BLaER1 (cell line): ENCODE measurements around the gene SLC27A3.

Source experiments
- H3K27ac ChIP-seq: shearing (Covaris generic); formaldehyde crosslinking; 2 replicates; pipeline ENCODE4 v1.8.1; 2022
- H3K27me3 ChIP-seq: shearing (Covaris generic); formaldehyde crosslinking; 2 replicates; pipeline ENCODE4 v1.8.1; 2022
- H3K36me3 ChIP-seq: shearing (Covaris generic); formaldehyde crosslinking; 2 replicates; pipeline ENCODE4 v1.8.1; 2022
- H3K4me1 ChIP-seq: shearing (Covaris generic); formaldehyde crosslinking; 2 replicates; pipeline ENCODE4 v1.8.1; 2022
- H3K4me2 ChIP-seq: shearing (Covaris generic); formaldehyde crosslinking; 2 replicates; pipeline ENCODE4 v1.8.1; 2022
- H3K4me3 ChIP-seq: shearing (Covaris generic); formaldehyde crosslinking; 2 replicates; pipeline ENCODE4 v1.8.1; 2022
- H3K9ac ChIP-seq: shearing (Covaris generic); formaldehyde crosslinking; 2 replicates; pipeline ENCODE4 v1.8.1; 2022
- H3K9me3 ChIP-seq: shearing (Covaris generic); formaldehyde crosslinking; 2 replicates; pipeline ENCODE4 v1.8.1; 2022
- H4K20me1 ChIP-seq: shearing (Covaris generic); formaldehyde crosslinking; 2 replicates; pipeline ENCODE4 v1.8.1; 2022
- Cebpa-rat ChIP-seq: shearing (Covaris generic); IDR thresholded peaks from 2 replicates; pipeline ENCODE4 v1.8.1; 2022

SLC27A3 gene

DNA sequence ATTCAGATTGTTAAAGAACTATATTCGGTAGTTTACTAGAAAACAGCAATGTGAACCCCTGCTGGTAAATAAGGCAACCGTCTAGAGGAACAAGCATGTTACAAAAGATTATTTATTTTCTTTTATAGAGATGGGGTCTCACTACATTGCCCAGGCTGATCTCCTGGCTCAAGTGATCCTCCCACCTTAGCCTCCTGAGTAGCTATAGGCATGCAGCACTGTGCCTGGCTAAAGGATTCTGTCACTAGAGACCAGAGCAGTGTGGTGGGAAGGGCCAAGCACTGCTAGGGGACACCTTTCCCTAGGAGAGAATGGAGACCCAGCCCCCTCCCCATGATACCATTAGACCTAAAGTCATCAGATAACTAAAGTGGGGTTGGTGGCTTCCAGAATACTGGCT lies 28.9 kb downstream of the SLC27A3 start:
- no peak for TF ChIP-seq Cebpa-rat
- peaks cover 16% of the 10 kb centered on the region; the same call in 1 of the 2 replicates for H4K20me1 ChIP-seq
- peaks cover 53% of the 10 kb centered on the region for H3K4me1 ChIP-seq
- H3K36me3 ChIP-seq = peaks cover 49% of the 10 kb centered on the region
- H3K4me2 ChIP-seq = peak overlapping the region; percentile 87
- H3K27me3 ChIP-seq = no peaks in the 10 kb centered on the region
- no peaks in the 10 kb centered on the region for H3K9me3 ChIP-seq
- peak overlapping the region; percentile 39 for H3K9ac ChIP-seq
- peak overlapping the region; percentile 37; the same call in 1 of the 2 replicates for H3K4me3 ChIP-seq
- peak overlapping the region; percentile 81 for H3K27ac ChIP-seq

DNA sequence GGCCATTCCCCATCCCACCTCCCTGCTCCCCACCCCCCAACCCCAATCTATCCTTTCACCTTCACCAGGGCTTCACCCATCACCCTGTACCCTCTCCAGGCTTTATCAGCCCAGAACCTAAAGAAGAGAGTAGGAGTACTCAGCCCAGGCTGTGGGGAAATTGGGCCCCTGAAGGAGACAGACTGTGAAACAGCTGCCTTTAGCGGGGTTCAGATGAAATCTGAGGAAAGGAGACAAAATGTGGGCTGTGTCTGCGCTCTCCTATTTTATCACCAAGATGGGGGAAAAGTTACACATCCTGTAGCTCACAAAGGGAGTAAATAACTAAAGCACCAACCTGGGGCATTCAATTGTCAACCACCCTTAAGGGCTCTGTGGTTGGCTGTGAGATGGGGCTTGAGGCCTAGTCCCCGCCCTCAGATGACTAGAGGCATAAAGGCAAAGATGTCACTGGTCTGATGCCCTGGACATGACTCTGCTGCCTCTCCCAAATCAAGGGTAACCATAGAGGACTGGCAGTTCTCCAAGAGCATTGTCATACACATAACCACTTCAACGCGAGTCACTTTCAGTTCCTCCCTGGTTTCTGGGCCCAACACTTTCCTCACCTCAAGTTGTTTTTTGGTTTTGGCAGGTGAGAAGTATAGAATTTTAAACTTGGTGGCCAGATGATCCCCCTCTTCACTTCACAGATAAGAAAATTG lies 30.0 kb downstream of the SLC27A3 start:
- no peaks in the 10 kb centered on the region for H3K9me3 ChIP-seq
- peaks cover 54% of the 10 kb centered on the region for H3K36me3 ChIP-seq
- TF ChIP-seq Cebpa-rat = no peak
- peak overlapping the region; percentile 70 for H3K4me2 ChIP-seq
- H3K9ac ChIP-seq = peak overlapping the region; percentile 56; the same call in 1 of the 2 replicates
- no peak overlapping the region for H3K4me3 ChIP-seq
- peaks cover 16% of the 10 kb centered on the region; the same call in 1 of the 2 replicates for H4K20me1 ChIP-seq
- peak overlapping the region; percentile 20; the same call in 1 of the 2 replicates for H3K27ac ChIP-seq
- H3K27me3 ChIP-seq = no peaks in the 10 kb centered on the region
- H3K4me1 ChIP-seq = peaks cover 56% of the 10 kb centered on the region

DNA sequence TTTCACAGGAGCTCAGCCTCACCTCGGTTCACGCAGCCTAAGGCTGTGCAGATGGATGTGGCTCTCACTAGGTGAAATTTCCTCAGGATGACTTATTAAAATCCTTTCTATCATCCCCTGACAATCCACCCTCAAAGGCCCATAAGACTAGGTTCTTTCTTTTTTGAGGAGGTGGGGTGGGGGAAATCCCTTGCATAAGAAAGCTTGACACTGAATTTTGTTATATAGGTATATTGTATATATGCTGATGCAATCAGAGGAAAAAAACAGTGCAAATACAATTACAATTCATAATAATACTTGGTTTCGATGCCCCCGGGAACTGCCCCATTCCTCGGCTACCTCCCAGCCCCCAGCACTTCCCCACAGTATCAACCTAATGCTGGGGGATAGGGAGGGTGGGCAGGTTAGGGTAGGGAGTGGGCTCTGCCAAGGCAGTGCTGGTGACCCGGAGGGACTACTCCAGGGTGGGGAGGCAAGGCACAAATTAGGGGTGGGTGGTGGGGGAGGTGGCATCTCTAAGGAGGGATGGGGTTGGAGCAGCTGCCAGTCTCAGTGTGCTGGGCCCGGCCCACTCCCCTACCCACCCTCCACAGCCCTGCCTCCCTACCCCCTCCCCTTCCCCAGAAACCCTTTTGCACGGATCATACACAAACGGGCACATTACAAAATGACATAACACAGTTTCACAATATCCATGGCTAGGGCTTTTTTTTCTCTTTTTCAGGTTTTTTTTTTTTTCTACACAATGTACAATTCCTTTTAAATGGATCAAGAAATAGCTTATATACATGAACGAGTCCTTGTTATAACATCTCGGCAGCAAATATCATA lies 30.9 kb downstream of the SLC27A3 start:
- H3K4me1 ChIP-seq = peaks cover 61% of the 10 kb centered on the region
- H3K4me3 ChIP-seq = no peak overlapping the region
- H4K20me1 ChIP-seq = peaks cover 16% of the 10 kb centered on the region; the same call in 1 of the 2 replicates
- no peak overlapping the region for H3K27ac ChIP-seq
- peaks cover 61% of the 10 kb centered on the region for H3K36me3 ChIP-seq
- no peak for TF ChIP-seq Cebpa-rat
- peak overlapping the region; percentile 56; the same call in 1 of the 2 replicates for H3K9ac ChIP-seq
- H3K4me2 ChIP-seq = peak overlapping the region; percentile 70
- no peaks in the 10 kb centered on the region for H3K9me3 ChIP-seq
- H3K27me3 ChIP-seq = no peaks in the 10 kb centered on the region

DNA sequence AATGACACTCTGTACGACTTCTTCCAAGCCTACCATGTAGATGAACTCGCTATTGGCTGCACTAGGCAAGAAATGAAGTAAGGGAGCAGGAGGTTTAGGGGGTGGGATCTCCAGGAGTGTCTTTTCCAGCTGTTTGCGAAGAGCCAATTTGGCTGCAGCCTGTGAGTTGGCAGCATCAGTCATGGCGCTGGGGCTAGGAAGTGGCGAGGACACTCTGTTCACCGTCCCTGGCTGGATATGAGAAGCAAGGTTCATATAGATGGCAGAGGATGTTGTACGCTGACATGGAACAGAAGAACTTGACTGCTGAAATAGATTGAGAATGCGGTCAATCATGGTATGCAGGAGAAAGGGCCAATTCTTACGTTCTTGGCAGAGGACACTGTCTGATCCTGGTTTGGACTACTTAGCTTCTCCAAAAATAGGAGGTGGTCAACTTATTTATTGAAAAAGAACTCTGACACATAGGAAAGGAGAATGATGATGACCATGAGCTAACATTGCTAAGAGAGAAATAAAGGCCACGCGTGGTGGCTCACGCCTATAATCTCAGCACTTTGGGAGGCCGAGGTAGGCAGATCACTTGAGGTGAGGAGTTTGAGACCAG lies 41.2 kb downstream of the SLC27A3 start:
- H3K27me3 ChIP-seq = no peaks in the 10 kb centered on the region
- H3K4me3 ChIP-seq = no peak overlapping the region
- H4K20me1 ChIP-seq = 0 out of 2 replicates have a peak, but pooled peaks cover 5% of the 10 kb centered on the region
- no peak overlapping the region for H3K9ac ChIP-seq
- H3K4me1 ChIP-seq = peaks cover under 1% of the 10 kb centered on the region; the same call in 1 of the 2 replicates
- no peaks in the 10 kb centered on the region for H3K9me3 ChIP-seq
- no peak overlapping the region for H3K4me2 ChIP-seq
- no peak overlapping the region for H3K27ac ChIP-seq
- TF ChIP-seq Cebpa-rat = no peak
- peaks cover 84% of the 10 kb centered on the region for H3K36me3 ChIP-seq

DNA sequence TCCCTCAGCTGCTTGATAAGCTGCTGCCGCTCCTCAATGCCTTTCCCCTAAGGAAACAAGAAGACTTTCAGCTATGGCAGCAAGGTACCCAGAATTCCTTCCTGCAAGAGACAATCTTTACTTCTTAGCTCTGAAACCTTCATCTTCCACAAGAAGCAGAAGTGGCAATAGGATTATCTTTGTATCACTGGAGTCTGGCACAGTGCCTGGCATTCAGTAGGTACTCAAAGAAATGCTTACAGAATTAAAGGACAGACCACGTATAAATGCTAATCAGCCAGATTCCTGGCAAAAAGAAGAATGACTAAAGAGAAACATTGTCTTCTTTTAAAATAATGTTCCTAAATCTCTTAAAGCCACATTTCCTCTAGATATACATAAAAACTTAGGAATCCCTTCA lies 43.7 kb downstream of the SLC27A3 start:
- Histone ChIP-seq H3K36me3 (peaks cover 68% of the 10 kb centered on the region), H3K27me3 (no peaks in the 10 kb centered on the region), H4K20me1 (peaks cover 5% of the 10 kb centered on the region; the same call in 1 of the 2 replicates), H3K4me1 (no peaks in the 10 kb centered on the region; the same call in 1 of the 2 replicates), H3K4me2 (no peak overlapping the region), H3K27ac (no peak overlapping the region), H3K9me3 (no peaks in the 10 kb centered on the region), H3K4me3 (no peak overlapping the region), H3K9ac (no peak overlapping the region)
- no peak for TF ChIP-seq Cebpa-rat

DNA sequence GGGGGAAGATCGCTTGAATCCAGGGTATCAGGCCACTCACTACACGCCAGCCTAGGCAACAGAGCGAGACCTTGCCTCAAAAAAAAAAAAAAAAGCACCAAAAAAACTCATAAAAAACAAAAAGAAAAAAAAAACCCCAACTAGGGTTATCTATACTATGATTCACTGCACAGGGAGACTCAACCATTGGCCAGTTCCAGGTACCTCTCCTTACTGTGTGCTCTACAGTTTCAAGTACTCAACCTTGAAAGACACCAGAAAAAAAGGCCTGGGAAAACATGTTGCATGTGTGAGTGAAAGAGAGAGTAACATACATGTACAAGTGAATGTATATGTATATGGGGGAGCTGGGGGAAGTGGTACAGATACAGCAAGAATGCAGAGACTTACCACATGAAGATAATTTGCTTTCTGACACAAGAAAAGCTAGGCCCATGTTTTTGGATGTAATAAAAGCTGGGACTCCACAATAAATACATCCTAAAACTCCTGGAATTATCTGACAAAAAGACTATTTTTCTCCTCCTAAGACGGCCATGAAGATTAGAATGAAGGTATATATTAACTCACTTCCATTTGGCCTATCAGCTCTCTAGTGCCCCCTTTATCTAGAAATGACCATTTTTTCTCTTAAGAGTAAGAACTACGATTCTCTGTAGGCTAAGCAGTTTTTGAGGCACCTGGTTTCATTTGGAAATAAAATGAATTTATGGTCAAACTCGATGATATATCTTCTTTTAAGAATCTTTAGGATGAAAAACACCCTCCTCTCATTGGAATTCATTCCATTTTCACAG lies 52.2 kb downstream of the SLC27A3 start:
- H3K36me3 ChIP-seq = peaks cover 79% of the 10 kb centered on the region
- H4K20me1 ChIP-seq = peaks cover 42% of the 10 kb centered on the region
- no peak overlapping the region for H3K9ac ChIP-seq
- H3K4me2 ChIP-seq = no peak overlapping the region
- H3K4me3 ChIP-seq = no peak overlapping the region
- TF ChIP-seq Cebpa-rat = no peak
- H3K4me1 ChIP-seq = peaks cover 22% of the 10 kb centered on the region
- no peaks in the 10 kb centered on the region for H3K27me3 ChIP-seq
- no peak overlapping the region for H3K27ac ChIP-seq
- H3K9me3 ChIP-seq = no peaks in the 10 kb centered on the region
